Measurements from ENCODE around the gene TBC1D30. TPM values are rescaled to one million over a fixed set of nuclear protein-coding genes. Genes with fewer than 3 reads are reported as not detected.
A peak's percentile ranks its signal among the peaks of the same experiment; 100 is the strongest.

TBC1D30 gene
- total RNA-seq, 8 experiments from 2014 or later: 0.09 to 18.5 (median 5.4) TPM

GRCh38 chr12:64814432-64814831, 10.0 kb upstream of the TBC1D30 start:
- 17 to 90% (median 61%) methylated on average over 1 to 2 of the region's 2 CpGs for WGBS, 10 experiments
- H3K27ac ChIP-seq: no peak overlapping the region
- in situ Hi-C loops (cut with MboI; ENCODE audit: low pct_unique_long_range_greater_than_20kb in 2 of 9, low sequenced_read_pairs in 9 of 9, unreplicated experiment in 9 of 9): no loop called here
- ATAC-seq (replicated peaks in 6 of 8): no peak
- no peaks in the 10 kb centered on the region for H3K4me1 ChIP-seq (replicated peaks in 1 of 2)
- no peak overlapping the region for H3K4me3 ChIP-seq

GRCh38 chr12:64819816-64820402, 4.5 kb upstream of the TBC1D30 start:
- 17 to 100% (median 77%) methylated on average over 1 to 4 of the region's 5 CpGs; no CpG with 5 or more reads in 1 of the 10 experiments for WGBS, 10 experiments
- Histone ChIP-seq H3K4me3 (no peak overlapping the region), H3K27ac (no peak overlapping the region), H3K4me1 (replicated peaks in 1 of 2) (no peaks in the 10 kb centered on the region)
- in situ Hi-C loops (cut with MboI; ENCODE audit: low pct_unique_long_range_greater_than_20kb in 2 of 9, low sequenced_read_pairs in 9 of 9, unreplicated experiment in 9 of 9): no loop called here
- ATAC-seq (replicated peaks in 6 of 8): no peak

GRCh38 chr12:64820593-64820992, 3.9 kb upstream of the TBC1D30 start:
- Histone ChIP-seq H3K4me1 (replicated peaks in 1 of 2) (peaks cover 0 to 2% of the 10 kb centered on the region in 2 donors), H3K4me3 (no peak overlapping the region), H3K27ac (no peak overlapping the region)
- in situ Hi-C loops (cut with MboI; ENCODE audit: low pct_unique_long_range_greater_than_20kb in 2 of 9, low sequenced_read_pairs in 9 of 9, unreplicated experiment in 9 of 9): no loop called here
- ATAC-seq (replicated peaks in 6 of 8): no peak
- WGBS, 10 experiments: 8 to 89% (median 53%) methylated on average over 2 to 3 of the region's 3 CpGs; no CpG with 5 or more reads in 1 of the 10 experiments

- Histone ChIP-seq H3K4me1 (replicated peaks in 1 of 2) (peaks cover 0 to 7% of the 10 kb centered on the region in 2 donors), H3K27ac (no peak overlapping the region), H3K4me3 (no peak overlapping the region)
- in situ Hi-C loops (cut with MboI; ENCODE audit: low pct_unique_long_range_greater_than_20kb in 2 of 9, low sequenced_read_pairs in 9 of 9, unreplicated experiment in 9 of 9): no loop called here
- WGBS, 10 experiments: 0 to 70% (median 45%) methylated on average over 1 to 4 of the region's 5 CpGs; no CpG with 5 or more reads in 3 of the 10 experiments
- no peak for ATAC-seq (replicated peaks in 6 of 8)
Measured at GRCh38 chr12:64821116-64821630, 3.3 kb upstream of the TBC1D30 start.

GRCh38 chr12:64824130-64824499, 332 bp upstream of the TBC1D30 start:
- WGBS, 10 experiments: 0 to 20% (median 6%) methylated on average over 1 to 10 of the region's 16 CpGs; no CpG with 5 or more reads in 1 of the 10 experiments
- no peak overlapping the region for H3K27ac ChIP-seq
- in situ Hi-C loops (cut with MboI; ENCODE audit: low pct_unique_long_range_greater_than_20kb in 2 of 9, low sequenced_read_pairs in 9 of 9, unreplicated experiment in 9 of 9): no loop called here
- peaks cover 4 to 8% of the 10 kb centered on the region in 2 donors for H3K4me1 ChIP-seq (replicated peaks in 1 of 2)
- ATAC-seq (replicated peaks in 6 of 8): peak in 3 of 8 experiments; percentile 13 to 39 (median 27)
- peak overlapping the region; percentile 45 to 78 (median 55) for H3K4me3 ChIP-seq

- peaks cover 4 to 8% of the 10 kb centered on the region in 2 donors for H3K4me1 ChIP-seq (replicated peaks in 1 of 2)
- ATAC-seq (replicated peaks in 6 of 8): peak in 5 of 8 experiments; percentile 27 to 44 (median 28)
- 0 to 6% (median 0%) methylated on average over 2 to 12 of the region's 51 CpGs; no CpG with 5 or more reads in 5 of the 10 experiments for WGBS, 10 experiments
- in situ Hi-C loops (cut with MboI; ENCODE audit: low pct_unique_long_range_greater_than_20kb in 2 of 9, low sequenced_read_pairs in 9 of 9, unreplicated experiment in 9 of 9): no loop called here
- H3K4me3 ChIP-seq: peak overlapping the region; percentile 45 to 78 (median 55)
- peak overlapping the region in 1 of 2 donors; percentile 68 for H3K27ac ChIP-seq
Measured at GRCh38 chr12:64825143-64826021, 935 bp downstream of the TBC1D30 start.

GRCh38 chr12:64826234-64826633, 1.8 kb downstream of the TBC1D30 start:
- ATAC-seq (replicated peaks in 6 of 8): peak in 6 of 8 experiments; percentile 6 to 69 (median 20)

GRCh38 chr12:64828713-64829112, 4.3 kb downstream of the TBC1D30 start:
- no peak for ATAC-seq (replicated peaks in 6 of 8)
- Histone ChIP-seq H3K4me1 (replicated peaks in 1 of 2) (peaks cover 4 to 8% of the 10 kb centered on the region in 2 donors), H3K27ac (no peak overlapping the region), H3K4me3 (no peak overlapping the region)
- in situ Hi-C loops (cut with MboI; ENCODE audit: low pct_unique_long_range_greater_than_20kb in 2 of 9, low sequenced_read_pairs in 9 of 9, unreplicated experiment in 9 of 9): no loop called here
- WGBS, 10 experiments: 0 to 85% (median 55%) methylated on average over 1 to 4 of the region's 6 CpGs; no CpG with 5 or more reads in 1 of the 10 experiments

More at GRCh38 chr12:64826234-64826633, 1.8 kb downstream of the TBC1D30 start:
- WGBS, 10 experiments: 0 to 18% (median 8%) methylated on average over 1 to 18 of the region's 19 CpGs; no CpG with 5 or more reads in 2 of the 10 experiments
- peak overlapping the region in 1 of 2 donors; percentile 68 for H3K27ac ChIP-seq
- peaks cover 4 to 8% of the 10 kb centered on the region in 2 donors for H3K4me1 ChIP-seq (replicated peaks in 1 of 2)
- in situ Hi-C loops (cut with MboI; ENCODE audit: low pct_unique_long_range_greater_than_20kb in 2 of 9, low sequenced_read_pairs in 9 of 9, unreplicated experiment in 9 of 9): no loop called here
- peak overlapping the region; percentile 45 to 78 (median 55) for H3K4me3 ChIP-seq

- 0 to 86% (median 50%) methylated on average over 1 to 3 of the region's 3 CpGs; no CpG with 5 or more reads in 1 of the 10 experiments for WGBS, 10 experiments
- Histone ChIP-seq H3K4me3 (no peak overlapping the region), H3K27ac (no peak overlapping the region), H3K4me1 (replicated peaks in 1 of 2) (no peaks in the 10 kb centered on the region)
- in situ Hi-C loops (cut with MboI; ENCODE audit: low pct_unique_long_range_greater_than_20kb in 2 of 9, low sequenced_read_pairs in 9 of 9, unreplicated experiment in 9 of 9): no loop called here
- ATAC-seq (replicated peaks in 6 of 8): no peak
Measured at GRCh38 chr12:64833928-64834327, 9.5 kb downstream of the TBC1D30 start.

- 60 to 100% (median 89%) methylated on average over 1 to 4 of the region's 4 CpGs; no CpG with 5 or more reads in 1 of the 10 experiments for WGBS, 10 experiments
- H3K27ac ChIP-seq: no peak overlapping the region
- in situ Hi-C loops (cut with MboI; ENCODE audit: low pct_unique_long_range_greater_than_20kb in 2 of 9, low sequenced_read_pairs in 9 of 9, unreplicated experiment in 9 of 9): no loop called here
- no peaks in the 10 kb centered on the region for H3K4me1 ChIP-seq (replicated peaks in 1 of 2)
- no peak overlapping the region for H3K4me3 ChIP-seq
- no peak for ATAC-seq (replicated peaks in 6 of 8)
Measured at GRCh38 chr12:64835901-64836300, 11.5 kb downstream of the TBC1D30 start.

GRCh38 chr12:64836856-64837255, 12.4 kb downstream of the TBC1D30 start:
- H3K4me1 ChIP-seq (replicated peaks in 1 of 2): no peaks in the 10 kb centered on the region
- no peak overlapping the region for H3K27ac ChIP-seq
- in situ Hi-C loops (cut with MboI; ENCODE audit: low pct_unique_long_range_greater_than_20kb in 2 of 9, low sequenced_read_pairs in 9 of 9, unreplicated experiment in 9 of 9): no loop called here
- no peak for ATAC-seq (replicated peaks in 6 of 8)
- WGBS, 10 experiments: 20 to 100% (median 93%) methylated on average over 1 to 3 of the region's 3 CpGs; no CpG with 5 or more reads in 2 of the 10 experiments
- no peak overlapping the region for H3K4me3 ChIP-seq

GRCh38 chr12:64837427-64837826, 13.0 kb downstream of the TBC1D30 start:
- Histone ChIP-seq H3K27ac (no peak overlapping the region), H3K4me3 (no peak overlapping the region), H3K4me1 (replicated peaks in 1 of 2) (no peaks in the 10 kb centered on the region)
- ATAC-seq (replicated peaks in 6 of 8): no peak
- WGBS, 10 experiments: 10 to 100% (median 71%) methylated on average over 1 to 7 of the region's 8 CpGs; no CpG with 5 or more reads in 1 of the 10 experiments
- in situ Hi-C loops (cut with MboI; ENCODE audit: low pct_unique_long_range_greater_than_20kb in 2 of 9, low sequenced_read_pairs in 9 of 9, unreplicated experiment in 9 of 9): no loop called here

GRCh38 chr12:64840119-64840518, 15.7 kb downstream of the TBC1D30 start:
- in situ Hi-C loops (cut with MboI; ENCODE audit: low pct_unique_long_range_greater_than_20kb in 2 of 9, low sequenced_read_pairs in 9 of 9, unreplicated experiment in 9 of 9): no loop called here
- no peak for ATAC-seq (replicated peaks in 6 of 8)

More at GRCh38 chr12:64840119-64840518, 15.7 kb downstream of the TBC1D30 start:
- Histone ChIP-seq H3K27ac (no peak overlapping the region), H3K4me3 (no peak overlapping the region), H3K4me1 (replicated peaks in 1 of 2) (no peaks in the 10 kb centered on the region)
